Psoas muscle (tissue), 8 donors: ENCODE data around the gene MCRS1. TPM values are rescaled to one million over a fixed set of nuclear protein-coding genes. Genes with fewer than 3 reads are reported as not detected.

ENCODE experiments used
- ATAC-seq, 4 donors: fragments of 200-7000 bp; cut with Tn5 transposase; one replicate each; pipeline ENCODE4 v1.9.1; 2020; ENCODE audit warnings: moderate library complexity in 3 of 4, mild to moderate bottlenecking in 2 of 4
- DNase-seq, 2 donors: peaks; one replicate each; pipeline ENCODE4 v3.0.0-alpha.2; 2020
- H3K27ac ChIP-seq: fragments of 200-600 bp; one replicate; pipeline ENCODE4 v1.8.0; 2022
- H3K27me3 ChIP-seq, 3 donors: fragments of 200-600 bp in 1 of 3; one replicate each; pipeline versions ENCODE4 v1.6.1 to v1.8.0; 2013 to 2022; ENCODE audit warnings: low read length in 2 of 3, mild to moderate bottlenecking in 2 of 3, moderate library complexity in 1 of 3; ENCODE audit not compliant: insufficient read depth in 3 of 3
- H3K36me3 ChIP-seq, 2 donors: fragments of 200-600 bp in 1 of 2; one replicate each; pipeline versions ENCODE4 v1.6.1 to v1.8.0; 2013 to 2022; ENCODE audit warnings: low read depth in 1 of 2, mild to moderate bottlenecking in 1 of 2, moderate library complexity in 1 of 2; ENCODE audit not compliant: insufficient read depth in 1 of 2
- H3K4me1 ChIP-seq: fragments of 200-600 bp; one replicate; pipeline ENCODE4 v1.8.0; 2022
- H3K4me3 ChIP-seq: fragments of 200-600 bp; one replicate; pipeline ENCODE4 v1.8.0; 2022; ENCODE audit warnings: mild to moderate bottlenecking
- H3K9me3 ChIP-seq: fragments of 200-600 bp; one replicate; pipeline ENCODE4 v1.8.0; 2022
- CTCF ChIP-seq: fragments of 200-600 bp; IDR thresholded peaks from one replicate; pipeline ENCODE4 v1.8.0; 2022; ENCODE audit warnings: antibody characterized with exemption
- WGBS, 3 donors: extraction: QIAGEN DNeasy Blood & Tissue Kit; methylation state at CpG; one replicate each; pipeline versions ENCODE4 v1.1.6 to v1.1.7; 2013; 5-methylcytosine and 5-hydroxymethylcytosine counted together
- intact Hi-C, 2 donors: fragments of 100-400 bp; cut with DNase I; formaldehyde crosslinking; loops; one replicate each; pipeline versions ENCODE4 v1.11.0 to v1.14.2; 2022
- polyA plus RNA-seq, 3 donors: library from polyadenylated mRNA; stranded (reverse); fragments of 200-250 nt; gene quantifications; one replicate each; pipeline ENCODE4 v1.2.3, GENCODE V29; 2013
- total RNA-seq, 4 donors: library from RNA; stranded (reverse); fragmentation: NEBNext Ultra II Directional in 2 of 4; extraction: Animal tissue kit (Norgen Biotek cat#: 25700) in 2 of 4; gene quantifications; one replicate each; pipeline versions ENCODE4 v1.2.1 to v1.2.4, GENCODE V29; 2021 to 2023
- donor health status: healthy with polysubstance abuse.
- donor health status: DM: no; HTN: no; CAD: no; lungs with moderate emphysema.
- donor health status: Bipolar disorder and iron deficiency.
- donor health status: healthy.
- donor health status: DM: yes; HTN: yes; CAD: no.
- donor health status: DM: no; HTN: no; CAD: no.
- donor health status: DM: no; HTN: no; CAD: no.
- donor health status: DM: yes; HTN: yes; CAD: no.

The MCRS1 gene
- total and polyA plus RNA-seq, 7 donors: 24.3 to 82.3 (median 40.2) TPM

GRCh38 chr12:49547090-49547690 lies 20.8 kb downstream of the MCRS1 start:
- no peak for TF ChIP-seq CTCF

GRCh38 chr12:49546481-49546880 lies 21.5 kb downstream of the MCRS1 start:
- no peaks in the 10 kb centered on the region for H3K36me3 ChIP-seq
- TF ChIP-seq CTCF: no peak
- no peak overlapping the region for H3K4me3 ChIP-seq
- peaks cover 0 to 38% (median 1%) of the 10 kb centered on the region in 3 donors for H3K27me3 ChIP-seq
- H3K4me1 ChIP-seq: peaks cover 8% of the 10 kb centered on the region
- 59 to 76% (median 71%) methylated on average over 3 of the region's 3 CpGs for WGBS, 3 donors
- intact Hi-C loops: loop anchor here in 1 of 2 donors (5.0 kb wide), 1 partner anchor 36 kb away; no protein-coding TSS in a partner anchor
- no peaks in the 10 kb centered on the region for H3K9me3 ChIP-seq
- ATAC-seq (no peak), DNase-seq (no peak)
- no peak overlapping the region for H3K27ac ChIP-seq

More at GRCh38 chr12:49547090-49547690, 20.8 kb downstream of the MCRS1 start:
- Histone ChIP-seq H3K36me3 (no peaks in the 10 kb centered on the region), H3K9me3 (no peaks in the 10 kb centered on the region), H3K4me3 (no peak overlapping the region), H3K27me3 (peaks cover 0 to 37% (median 1%) of the 10 kb centered on the region in 3 donors), H3K4me1 (peaks cover 14% of the 10 kb centered on the region), H3K27ac (no peak overlapping the region)
- DNase-seq (no peak), ATAC-seq (no peak)
- intact Hi-C loops: loop anchor here in 1 of 2 donors (5.0 kb wide), 1 partner anchor 35 kb away; no protein-coding TSS in a partner anchor
- WGBS, 3 donors: 78 to 86% (median 85%) methylated on average over 7 of the region's 7 CpGs

- peaks cover 0 to 38% (median 1%) of the 10 kb centered on the region in 3 donors for H3K27me3 ChIP-seq
- no peaks in the 10 kb centered on the region for H3K36me3 ChIP-seq
- TF ChIP-seq CTCF: no peak
- no peak overlapping the region for H3K4me3 ChIP-seq
- no peak overlapping the region for H3K27ac ChIP-seq
- H3K4me1 ChIP-seq: peaks cover 8% of the 10 kb centered on the region
- WGBS, 3 donors: 56 to 65% (median 63%) methylated on average over 4 of the region's 4 CpGs
- no peaks in the 10 kb centered on the region for H3K9me3 ChIP-seq
- intact Hi-C loops: loop anchor here in 1 of 2 donors (5.0 kb wide), 1 partner anchor 36 kb away; no protein-coding TSS in a partner anchor
- ATAC-seq (no peak), DNase-seq (no peak)
Measured at GRCh38 chr12:49545815-49546214, 22.1 kb downstream of the MCRS1 start.

GRCh38 chr12:49543914-49544815 lies 23.8 kb downstream of the MCRS1 start:
- Histone ChIP-seq H3K36me3 (no peaks in the 10 kb centered on the region), H3K4me3 (no peak overlapping the region), H3K27me3 (peaks cover 0 to 46% (median 6%) of the 10 kb centered on the region in 3 donors), H3K9me3 (no peaks in the 10 kb centered on the region), H3K27ac (no peak overlapping the region), H3K4me1 (peaks cover 6% of the 10 kb centered on the region)
- intact Hi-C loops: no loop called here
- TF ChIP-seq CTCF: no peak
- WGBS, 3 donors: 28 to 31% (median 30%) methylated on average over 35 to 39 of the region's 39 CpGs
- DNase-seq: no peak
- ATAC-seq: no peak
